HEK293T (cell line): Measurements from ENCODE around the gene MYCBP2.

Experiments used
- ARNT ChIP-seq: fragments of 450-650 bp; IDR thresholded peaks from 2 replicates; pipeline ENCODE4 v1.6.1; 2017; ENCODE audit warnings: mild to moderate bottlenecking
- BHLHE40 ChIP-seq: fragments of 450-650 bp; IDR thresholded peaks from 2 replicates; pipeline ENCODE4 v1.6.1; 2016; ENCODE audit warnings: mild to moderate bottlenecking, moderate library complexity, borderline replicate concordance
- CTBP1 ChIP-seq: fragments of 450-650 bp; IDR thresholded peaks from 2 replicates; pipeline ENCODE4 v1.6.1; 2016; ENCODE audit warnings: borderline replicate concordance
- ELF4 ChIP-seq: fragments of 450-650 bp; IDR thresholded peaks from 2 replicates; pipeline ENCODE4 v1.6.1; 2017; ENCODE audit warnings: antibody characterized with exemption
- FOXK2 ChIP-seq: fragments of 450-650 bp; IDR thresholded peaks from 2 replicates; pipeline ENCODE4 v1.6.1; 2016; ENCODE audit warnings: mild to moderate bottlenecking
- FOXM1 ChIP-seq: fragments of 450-650 bp; IDR thresholded peaks from 2 replicates; pipeline ENCODE4 v1.6.1; 2017; ENCODE audit warnings: mild to moderate bottlenecking, borderline replicate concordance
- HDGF ChIP-seq: fragments of 450-650 bp; IDR thresholded peaks from 2 replicates; pipeline ENCODE4 v1.6.1; 2017; ENCODE audit warnings: antibody characterized with exemption, borderline replicate concordance
- LEF1 ChIP-seq: fragments of 450-650 bp; IDR thresholded peaks from 2 replicates; pipeline ENCODE4 v1.6.1; 2017; ENCODE audit warnings: mild to moderate bottlenecking, borderline replicate concordance
- NFRKB ChIP-seq: fragments of 450-650 bp; IDR thresholded peaks from 2 replicates; pipeline ENCODE4 v1.6.1; 2016; ENCODE audit warnings: mild to moderate bottlenecking, moderate library complexity
- SP1 ChIP-seq: fragments of 450-650 bp; IDR thresholded peaks from 2 replicates; pipeline ENCODE4 v1.6.1; 2017
- ZNF384 ChIP-seq: fragments of 450-650 bp; IDR thresholded peaks from 2 replicates; pipeline ENCODE4 v1.6.1; 2016

- TF ChIP-seq ELF4: peak; percentile 20; the same call in 1 of the 2 replicates
- TF ChIP-seq BHLHE40: no peak
- TF ChIP-seq NFRKB: no peak
- TF ChIP-seq CTBP1: peak; percentile 95
- TF ChIP-seq FOXK2: no peak
- peak; percentile 66; the same call in 1 of the 2 replicates for TF ChIP-seq ARNT
- TF ChIP-seq ZNF384: no peak
- TF ChIP-seq FOXM1: peak; percentile 67
- TF ChIP-seq SP1: no peak
- no peak for TF ChIP-seq LEF1
- TF ChIP-seq HDGF: no peak
These were observed at the start of gene MYCBP2 for GRCh38 chr13:77326905-77327604.
